CD4-positive, alpha-beta T cell treated with Interleukin-17A for 4 hours (primary cell): ENCODE results near the gene CERS6.
"Not testable (repeated sequence)": the region's sequence is repeated elsewhere in the genome, so short reads cannot be mapped to it uniquely, and the experiment has no call there.

Experiments used
- DNase-seq: peaks from one replicate; pipeline ENCODE4 v3.0.0-alpha.2; 2020; ENCODE audit warnings: mixed read lengths

Gene CERS6

DNA sequence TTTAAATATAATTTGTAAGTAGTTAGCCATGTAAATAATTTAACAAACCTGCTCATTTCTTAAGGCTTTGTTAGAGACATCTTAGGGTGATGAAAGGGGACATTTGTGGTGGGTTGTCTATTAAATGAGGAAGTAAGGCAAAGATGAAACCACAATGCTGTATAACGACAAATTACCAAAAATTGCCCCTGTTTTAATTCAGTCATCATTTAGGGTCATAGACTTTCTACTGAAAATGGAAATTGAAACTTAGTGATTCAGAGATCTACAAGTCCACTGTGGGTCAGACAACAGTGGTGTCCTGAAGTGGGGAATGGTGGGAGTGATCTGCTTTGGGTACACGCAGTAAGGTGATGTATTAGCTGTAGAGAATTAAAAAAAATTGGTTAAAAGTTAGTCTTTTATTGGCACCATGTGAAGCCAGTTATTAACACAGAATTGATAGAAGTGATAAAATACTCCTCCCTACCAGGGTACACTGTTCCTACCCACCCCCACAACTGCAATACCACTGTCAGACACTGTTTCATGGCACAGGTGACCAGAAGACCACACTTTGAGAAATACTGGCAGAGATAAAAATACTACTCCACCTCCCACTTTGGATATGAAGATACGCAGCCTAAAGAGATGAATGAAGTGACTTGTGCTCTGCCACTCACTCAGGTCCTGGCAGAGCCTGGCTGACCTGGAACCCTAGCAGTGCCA, 13.4 kb downstream of the CERS6 start:
- no peak for DNase-seq

GRCh38 chr2:168470320-168471162, 14.5 kb downstream of the CERS6 start:
- no peak for DNase-seq

GRCh38 chr2:168471163-168471475, 15.0 kb downstream of the CERS6 start:
- DNase-seq, result no peak

DNA sequence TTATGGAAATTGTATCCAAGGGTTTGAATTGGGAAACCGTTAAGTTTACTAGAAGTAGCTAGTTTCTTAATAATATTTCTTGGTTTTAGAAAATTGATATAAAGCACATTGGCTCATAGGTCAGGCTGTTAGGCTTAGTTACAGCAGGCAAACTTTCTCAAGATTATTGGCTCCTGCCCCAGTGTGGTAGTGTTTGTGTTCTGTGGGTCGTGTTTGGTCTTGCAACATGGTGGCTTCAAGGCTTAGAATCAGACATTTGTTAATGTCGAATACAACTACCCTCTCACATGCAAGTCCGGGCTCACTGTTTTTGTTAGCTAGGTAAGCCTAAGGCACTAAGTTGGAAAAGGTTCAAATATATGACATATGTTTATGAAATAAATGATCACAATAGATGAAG, 19.6 kb downstream of the CERS6 start:
- DNase-seq, result no peak

GRCh38 chr2:168478206-168478605, 22.1 kb downstream of the CERS6 start:
- no peak for DNase-seq

GRCh38 chr2:168480356-168480755, 24.3 kb downstream of the CERS6 start:
- no peak for DNase-seq

- no peak for DNase-seq
These were observed 24.9 kb downstream of the CERS6 start for GRCh38 chr2:168480825-168481585.

GRCh38 chr2:168482269-168482668, 26.2 kb downstream of the CERS6 start:
- DNase-seq, result no peak

DNA sequence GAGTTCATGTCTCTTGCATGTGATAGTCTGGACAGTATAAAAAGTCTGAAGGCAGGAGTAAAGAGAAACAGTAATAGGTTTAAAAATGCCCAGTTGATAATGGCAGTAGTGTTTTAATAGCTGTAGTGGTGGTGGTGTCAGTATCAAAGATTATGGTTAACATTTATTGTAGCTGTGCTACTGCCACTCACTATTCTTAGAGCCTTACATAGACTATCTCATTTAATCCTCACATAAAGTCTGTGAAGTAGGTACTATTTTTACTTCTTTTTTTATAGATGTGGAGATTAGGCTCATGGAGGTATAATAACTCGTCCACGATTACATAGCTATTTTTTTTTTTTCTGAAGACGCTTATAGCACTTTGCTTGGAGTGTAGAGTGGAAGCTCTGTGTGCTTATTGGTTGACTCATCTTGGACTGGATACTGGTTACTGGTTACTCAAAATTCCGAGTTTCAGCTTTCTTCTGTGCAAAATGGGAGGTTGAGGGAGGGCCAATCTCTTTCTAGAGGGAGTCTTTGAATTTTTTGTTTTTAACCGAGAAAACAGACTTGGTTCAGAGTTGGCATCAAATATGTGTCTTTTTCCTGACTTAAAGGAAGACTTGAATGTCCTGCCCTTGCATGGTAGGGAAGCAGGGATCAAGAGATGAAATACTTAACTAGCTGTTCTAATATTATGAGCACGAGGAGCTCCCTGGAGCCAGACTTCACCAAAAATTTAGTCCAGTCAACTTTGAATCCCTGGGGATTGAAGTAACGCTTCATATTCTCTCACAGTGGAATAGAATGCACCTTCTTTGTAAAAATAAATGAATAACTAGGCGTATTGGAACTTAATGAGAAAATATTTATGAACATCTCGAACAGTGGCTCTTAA, 27.1 kb downstream of the CERS6 start:
- no peak for DNase-seq

GRCh38 chr2:168486477-168486876, 30.4 kb downstream of the CERS6 start:
- no peak for DNase-seq

- DNase-seq, result peak; percentile 47
These were observed 34.2 kb downstream of the CERS6 start for GRCh38 chr2:168490015-168490874.

GRCh38 chr2:168490946-168491605, 35.0 kb downstream of the CERS6 start:
- no peak for DNase-seq

DNA sequence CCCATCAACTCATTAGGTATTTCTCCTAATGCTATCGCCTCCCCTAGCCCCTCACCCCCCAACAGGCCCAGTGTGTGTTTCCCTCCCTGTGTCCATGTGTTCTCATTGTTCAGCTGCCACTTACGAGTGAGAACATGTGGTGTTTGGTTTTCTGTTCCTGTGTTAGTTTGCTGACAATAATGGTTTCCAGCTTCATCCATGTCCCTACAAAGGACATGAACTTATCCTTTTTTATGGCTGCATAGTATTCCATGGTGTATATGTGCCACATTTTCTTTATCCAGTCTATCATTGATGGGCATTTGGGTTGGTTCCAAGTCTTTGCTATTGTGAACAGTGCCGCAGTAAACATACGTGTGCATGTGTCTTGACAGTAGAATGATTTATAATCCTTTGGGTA, 35.7 kb downstream of the CERS6 start:
- DNase-seq, result not testable (repeated sequence)

GRCh38 chr2:168493219-168493618, 37.1 kb downstream of the CERS6 start:
- DNase-seq, result not testable (repeated sequence)

DNA sequence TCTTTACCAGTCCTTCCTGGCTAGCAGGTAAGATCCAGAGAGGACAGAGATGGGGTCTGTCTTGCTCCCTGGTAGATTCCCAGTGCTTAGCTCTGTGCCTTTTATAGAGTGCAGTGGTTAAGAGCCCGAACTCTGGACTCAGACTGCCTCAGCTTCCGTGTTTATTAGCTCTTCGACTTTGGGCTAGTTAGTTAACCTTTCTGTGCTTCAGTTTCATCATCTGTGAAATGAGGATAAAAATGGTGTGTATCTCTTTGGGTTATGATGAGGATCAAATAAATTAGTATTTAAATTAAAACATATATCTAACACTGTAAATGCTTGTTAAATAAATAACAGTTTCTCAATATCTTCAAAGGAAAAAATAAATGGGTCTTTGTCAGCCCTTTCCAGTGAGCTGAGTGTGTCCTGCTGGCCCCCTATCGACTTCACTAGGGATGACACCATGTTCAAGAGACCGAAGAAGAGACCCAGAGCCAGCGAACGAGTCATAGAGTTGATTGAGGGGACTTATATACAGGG, 38.2 kb downstream of the CERS6 start:
- DNase-seq, result no peak

DNA sequence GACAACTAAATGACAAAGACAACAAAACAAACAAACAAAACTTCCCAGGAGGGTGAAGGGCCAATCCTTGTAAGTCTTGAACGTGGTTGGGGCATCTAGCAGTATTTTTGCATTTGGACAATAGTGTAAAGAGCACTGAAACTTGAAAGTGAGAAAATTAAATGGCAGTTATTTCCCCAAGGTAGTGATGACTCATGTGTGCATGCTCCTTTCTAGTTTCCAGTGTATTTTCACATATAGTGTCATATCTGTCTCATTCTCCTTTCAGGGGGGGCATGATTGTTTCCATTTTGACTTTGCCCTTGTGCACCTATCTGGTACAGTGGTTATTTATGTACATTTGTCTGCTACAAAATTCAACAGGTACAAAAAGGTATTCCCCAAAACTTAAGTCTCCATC, 39.5 kb downstream of the CERS6 start:
- no peak for DNase-seq

- DNase-seq, result no peak
These were observed 40.8 kb downstream of the CERS6 start for GRCh38 chr2:168496906-168497305.

DNA sequence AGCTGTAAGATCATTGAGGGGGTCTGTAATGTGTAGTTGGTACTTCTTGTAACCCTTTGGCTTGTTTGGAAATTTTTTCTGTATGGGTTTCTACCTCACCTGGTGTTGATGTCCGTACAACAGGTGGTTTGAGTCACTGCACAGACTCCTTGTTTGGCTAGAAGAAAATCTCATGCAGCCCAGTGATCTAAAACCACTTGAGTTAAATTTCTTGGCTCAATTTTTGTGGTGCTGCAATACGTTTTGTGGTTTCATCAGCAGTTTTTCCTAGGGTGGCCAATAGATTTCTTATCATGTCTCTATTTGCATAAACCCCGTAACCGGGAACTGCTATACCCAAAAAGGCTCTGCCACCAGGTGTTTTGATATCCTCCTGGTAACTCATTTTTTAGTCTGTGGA, 43.4 kb downstream of the CERS6 start:
- DNase-seq, result no peak

- no peak for DNase-seq
These were observed 44.4 kb downstream of the CERS6 start for GRCh38 chr2:168500516-168500915.

DNA sequence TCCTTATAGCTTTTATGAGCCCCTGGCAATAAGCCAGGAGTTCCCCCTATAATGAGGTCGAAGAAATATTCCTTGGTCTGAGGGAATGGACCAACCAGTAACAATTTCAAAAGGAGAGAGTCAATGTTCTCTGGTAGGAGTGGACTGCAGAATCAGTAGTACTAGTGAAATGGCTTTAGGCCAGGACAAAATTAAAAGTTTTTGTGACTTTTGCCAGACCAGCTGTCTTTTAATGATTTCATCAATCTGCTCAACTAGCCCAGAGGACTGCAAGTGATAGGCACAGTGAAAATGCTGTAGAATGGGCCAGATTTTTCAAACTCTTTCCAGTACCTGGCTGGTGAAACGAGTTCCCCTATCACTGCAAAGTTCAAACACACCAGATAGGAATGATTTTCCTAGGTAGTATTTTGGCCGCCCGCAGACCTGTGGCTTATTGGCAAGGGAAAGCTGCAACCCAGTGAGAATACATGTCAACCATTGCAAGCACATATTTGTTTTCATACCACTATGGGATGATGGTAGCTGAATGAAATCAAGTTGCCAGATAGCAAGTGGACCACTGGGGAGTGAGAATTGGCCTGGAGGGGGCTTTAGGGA, 45.5 kb downstream of the CERS6 start:
- DNase-seq, result no peak
